ENCODE data around the gene FARP2. TPM values are rescaled to one million over a fixed set of nuclear protein-coding genes. Genes with fewer than 3 reads are reported as not detected.

The FARP2 gene
- total RNA-seq, 1 experiment from 2014 or later = 89.1 TPM

GRCh38 chr2:241463276-241464135 is 107.4 kb downstream of the FARP2 start:
- no peaks in the 10 kb centered on the region for H3K9me3 ChIP-seq (ENCODE audit: insufficient read depth, low read depth)
- no peak overlapping the region for H3K4me3 ChIP-seq
- H3K4me1 ChIP-seq (replicated peaks; ENCODE audit: insufficient read depth) = no peaks in the 10 kb centered on the region
- H2AFZ ChIP-seq = no peak overlapping the region
- H3K4me2 ChIP-seq = no peak overlapping the region
- H3K27ac ChIP-seq = no peak overlapping the region
- H3K9me2 ChIP-seq (ENCODE audit: insufficient read depth) = no peaks in the 10 kb centered on the region
- no peaks in the 10 kb centered on the region for H3F3A ChIP-seq (ENCODE audit: insufficient read depth, low read depth)
- no peaks in the 10 kb centered on the region; the same call in 1 of the 2 replicates for H4K20me1 ChIP-seq (ENCODE audit: insufficient read depth)
- no peak for DNase-seq
- no TSS peak for BruUV-seq (replicated peaks)
- ChIA-PET POLR2A (ENCODE audit: unreplicated experiment) (no interaction called here), CTCF (no interaction called here)
- TF ChIP-seq EZH2 (IDR thresholded peaks at IDR 0.05; ENCODE audit: low read depth) = no peak
- intact Hi-C loops (cut with micrococcal nuclease; ENCODE audit: unreplicated experiment) = no loop called here
- H3K79me2 ChIP-seq (ENCODE audit: low read depth) = no peaks in the 10 kb centered on the region
- H3K27me3 ChIP-seq (ENCODE audit: insufficient read depth, low read depth) = no peaks in the 10 kb centered on the region
- no peaks in the 10 kb centered on the region for H3K36me3 ChIP-seq (ENCODE audit: low read depth)

GRCh38 chr2:241465543-241465942 is 109.5 kb downstream of the FARP2 start:
- H3K4me2 ChIP-seq = no peak overlapping the region
- no peaks in the 10 kb centered on the region for H3K9me3 ChIP-seq (ENCODE audit: insufficient read depth, low read depth)
- H3K27me3 ChIP-seq (ENCODE audit: insufficient read depth, low read depth) = no peaks in the 10 kb centered on the region
- no peak for TF ChIP-seq CTCF (conservative IDR thresholded peaks at IDR 0.05)
- no peak for TF ChIP-seq EZH2 (IDR thresholded peaks at IDR 0.05; ENCODE audit: low read depth)
- POLR2A ChIA-PET (ENCODE audit: unreplicated experiment) = no interaction called here
- H3K4me3 ChIP-seq = no peak overlapping the region
- H3K79me2 ChIP-seq (ENCODE audit: low read depth) = no peaks in the 10 kb centered on the region
- no peaks in the 10 kb centered on the region; the same call in 1 of the 2 replicates for H4K20me1 ChIP-seq (ENCODE audit: insufficient read depth)
- BruUV-seq (replicated peaks) = no TSS peak
- no peaks in the 10 kb centered on the region for H3F3A ChIP-seq (ENCODE audit: insufficient read depth, low read depth)
- no peaks in the 10 kb centered on the region for H3K4me1 ChIP-seq (replicated peaks; ENCODE audit: insufficient read depth)
- CTCF ChIA-PET = no interaction called here
- no peak overlapping the region for H3K27ac ChIP-seq
- intact Hi-C loops (cut with micrococcal nuclease; ENCODE audit: unreplicated experiment) = no loop called here
- H3K9me2 ChIP-seq (ENCODE audit: insufficient read depth) = no peaks in the 10 kb centered on the region
- H2AFZ ChIP-seq = no peak overlapping the region
- no peaks in the 10 kb centered on the region for H3K36me3 ChIP-seq (ENCODE audit: low read depth)
- DNase-seq = no peak

GRCh38 chr2:241466230-241466629 is 110.1 kb downstream of the FARP2 start:
- no TSS peak for BruUV-seq (replicated peaks)
- ChIA-PET POLR2A (ENCODE audit: unreplicated experiment) (interaction anchor here (0.5 kb wide), 1 partner anchor 20 kb away, joined by 4 read pairs; no protein-coding TSS in a partner anchor), CTCF (no interaction called here)
- no peaks in the 10 kb centered on the region for H3K9me2 ChIP-seq (ENCODE audit: insufficient read depth)
- no peak overlapping the region for H3K4me2 ChIP-seq
- H3K27me3 ChIP-seq (ENCODE audit: insufficient read depth, low read depth) = no peaks in the 10 kb centered on the region
- intact Hi-C loops (cut with micrococcal nuclease; ENCODE audit: unreplicated experiment) = no loop called here
- no peak overlapping the region for H3K4me3 ChIP-seq
- no peaks in the 10 kb centered on the region for H3K79me2 ChIP-seq (ENCODE audit: low read depth)
- TF ChIP-seq EZH2 (IDR thresholded peaks at IDR 0.05; ENCODE audit: low read depth) = no peak
- no peak for TF ChIP-seq CTCF (conservative IDR thresholded peaks at IDR 0.05)
- no peaks in the 10 kb centered on the region; the same call in 1 of the 2 replicates for H4K20me1 ChIP-seq (ENCODE audit: insufficient read depth)
- no peaks in the 10 kb centered on the region for H3K4me1 ChIP-seq (replicated peaks; ENCODE audit: insufficient read depth)
- H3F3A ChIP-seq (ENCODE audit: insufficient read depth, low read depth) = no peaks in the 10 kb centered on the region
- H3K27ac ChIP-seq = no peak overlapping the region
- no peaks in the 10 kb centered on the region for H3K9me3 ChIP-seq (ENCODE audit: insufficient read depth, low read depth)
- no peak overlapping the region for H2AFZ ChIP-seq
- H3K36me3 ChIP-seq (ENCODE audit: low read depth) = no peaks in the 10 kb centered on the region
- DNase-seq = no peak

All from PC-9 (cell line).